Activated CD4-positive, alpha-beta T cell treated with anti-CD3 and anti-CD28 coated beads for 1 hour (primary cell): ENCODE measurements around the gene RNLS.
A peak's percentile ranks its signal among the peaks of the same experiment; 100 is the strongest.

Experiments used
- DNase-seq: peaks from one replicate; pipeline ENCODE4 v3.0.0-alpha.2; 2020

The RNLS gene

GRCh38 chr10:88423732-88424131 is 159.4 kb downstream of the RNLS start:
- no peak for DNase-seq

- DNase-seq, result no peak
Measured at GRCh38 chr10:88421590-88421989, 161.5 kb downstream of the RNLS start.

- DNase-seq, result no peak
Measured at GRCh38 chr10:88418871-88419270, 164.2 kb downstream of the RNLS start.

GRCh38 chr10:88417387-88418030 is 165.6 kb downstream of the RNLS start:
- no peak for DNase-seq

- DNase-seq, result no peak
Measured at GRCh38 chr10:88416801-88417200, 166.3 kb downstream of the RNLS start.

GRCh38 chr10:88415533-88416130 is 167.5 kb downstream of the RNLS start:
- DNase-seq, result no peak

- no peak for DNase-seq
Measured at GRCh38 chr10:88413412-88413811, 169.7 kb downstream of the RNLS start.

- no peak for DNase-seq
Measured at GRCh38 chr10:88411772-88412349, 171.3 kb downstream of the RNLS start.

- no peak for DNase-seq
Measured at GRCh38 chr10:88409824-88410223, 173.3 kb downstream of the RNLS start.

GRCh38 chr10:88409236-88409635 is 173.9 kb downstream of the RNLS start:
- no peak for DNase-seq

GRCh38 chr10:88408096-88408495 is 175.0 kb downstream of the RNLS start:
- DNase-seq, result no peak

GRCh38 chr10:88404133-88404532 is 179.0 kb downstream of the RNLS start:
- DNase-seq, result no peak

GRCh38 chr10:88401671-88402347 is 181.3 kb downstream of the RNLS start:
- no peak for DNase-seq

GRCh38 chr10:88399240-88399639 is 183.9 kb downstream of the RNLS start:
- DNase-seq, result no peak

- DNase-seq, result no peak
Measured at GRCh38 chr10:88395677-88396076, 187.4 kb downstream of the RNLS start.

- DNase-seq, result no peak
Measured at GRCh38 chr10:88392222-88392621, 190.9 kb downstream of the RNLS start.

GRCh38 chr10:88390041-88390440 is 193.1 kb downstream of the RNLS start:
- no peak for DNase-seq

- DNase-seq, result no peak
Measured at GRCh38 chr10:88389456-88389855, 193.7 kb downstream of the RNLS start.

- DNase-seq, result no peak
Measured at GRCh38 chr10:88388324-88388723, 194.8 kb downstream of the RNLS start.

- DNase-seq, result no peak
Measured at GRCh38 chr10:88386821-88387773, 196.0 kb downstream of the RNLS start.

- DNase-seq, result no peak
Measured at GRCh38 chr10:88386204-88386788, 196.8 kb downstream of the RNLS start.

- DNase-seq, result peak; percentile 17
Measured at GRCh38 chr10:88385601-88386203, 197.4 kb downstream of the RNLS start.
